ENCODE data around the gene RETREG3.
"Not testable (repeated sequence)": the region's sequence is repeated elsewhere in the genome, so short reads cannot be mapped to it uniquely, and the experiment has no call there.

RETREG3 gene

DNA sequence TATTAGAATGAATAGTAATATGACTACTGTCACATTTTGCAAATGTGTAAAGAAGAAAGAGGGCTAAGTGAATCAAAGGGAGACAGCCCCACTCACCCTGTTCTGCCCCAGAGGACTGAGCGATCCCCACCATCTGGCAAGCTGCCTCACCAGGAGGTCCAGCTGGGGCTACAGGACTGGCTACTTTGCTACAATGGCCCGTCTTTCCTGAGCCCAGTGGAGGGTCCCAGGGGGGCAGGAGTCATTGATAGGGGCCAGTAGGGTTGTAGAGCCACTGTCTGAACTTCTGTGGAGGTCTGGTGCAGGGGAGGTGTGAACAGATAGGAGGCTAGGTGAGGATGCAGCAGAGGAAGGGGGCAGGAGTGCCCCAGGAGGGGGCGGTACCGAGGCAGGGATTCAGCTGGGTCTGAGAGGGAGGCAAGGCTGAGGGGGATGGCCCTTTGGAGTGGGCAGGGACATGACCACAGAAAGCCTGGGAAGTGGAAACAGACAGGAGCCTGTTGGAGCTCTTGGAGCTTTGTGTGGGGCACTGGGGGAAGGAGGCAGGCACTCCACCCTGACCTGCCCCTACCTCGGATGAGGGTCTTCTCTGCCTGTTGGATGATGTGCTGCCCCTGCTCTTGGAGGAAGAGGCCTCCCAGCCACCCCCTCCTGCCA is 53.1 kb downstream of the RETREG3 start:
- in situ Hi-C loops (cut with HindIII; ENCODE audit: low sequenced_read_pairs), result not testable (repeated sequence)

DNA sequence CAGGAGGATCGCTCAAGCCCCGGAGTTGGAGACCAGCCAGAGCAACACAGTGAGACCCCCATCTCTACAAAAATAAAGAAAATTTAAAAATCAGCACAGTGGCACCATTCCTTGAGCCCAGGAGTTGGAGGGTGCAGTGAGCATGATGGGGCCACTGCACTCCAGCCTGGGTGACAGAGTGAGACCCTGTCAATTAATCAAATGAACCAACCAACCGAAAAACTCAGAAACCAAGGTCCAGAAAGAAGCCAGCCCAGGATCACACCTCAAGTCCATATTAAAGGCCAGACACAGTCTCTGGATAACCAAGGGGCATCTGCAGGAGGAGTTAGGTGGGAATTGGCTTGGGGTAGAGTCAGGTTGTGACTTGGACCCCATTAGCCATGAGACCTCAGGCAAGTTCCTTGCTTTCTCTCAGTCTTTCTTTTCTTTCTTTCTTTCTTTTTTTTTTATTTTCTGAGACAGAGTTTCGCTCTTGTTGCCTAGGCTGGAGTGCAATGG is 54.0 kb downstream of the RETREG3 start:
- in situ Hi-C loops (cut with HindIII; ENCODE audit: low sequenced_read_pairs), result no loop called here

DNA sequence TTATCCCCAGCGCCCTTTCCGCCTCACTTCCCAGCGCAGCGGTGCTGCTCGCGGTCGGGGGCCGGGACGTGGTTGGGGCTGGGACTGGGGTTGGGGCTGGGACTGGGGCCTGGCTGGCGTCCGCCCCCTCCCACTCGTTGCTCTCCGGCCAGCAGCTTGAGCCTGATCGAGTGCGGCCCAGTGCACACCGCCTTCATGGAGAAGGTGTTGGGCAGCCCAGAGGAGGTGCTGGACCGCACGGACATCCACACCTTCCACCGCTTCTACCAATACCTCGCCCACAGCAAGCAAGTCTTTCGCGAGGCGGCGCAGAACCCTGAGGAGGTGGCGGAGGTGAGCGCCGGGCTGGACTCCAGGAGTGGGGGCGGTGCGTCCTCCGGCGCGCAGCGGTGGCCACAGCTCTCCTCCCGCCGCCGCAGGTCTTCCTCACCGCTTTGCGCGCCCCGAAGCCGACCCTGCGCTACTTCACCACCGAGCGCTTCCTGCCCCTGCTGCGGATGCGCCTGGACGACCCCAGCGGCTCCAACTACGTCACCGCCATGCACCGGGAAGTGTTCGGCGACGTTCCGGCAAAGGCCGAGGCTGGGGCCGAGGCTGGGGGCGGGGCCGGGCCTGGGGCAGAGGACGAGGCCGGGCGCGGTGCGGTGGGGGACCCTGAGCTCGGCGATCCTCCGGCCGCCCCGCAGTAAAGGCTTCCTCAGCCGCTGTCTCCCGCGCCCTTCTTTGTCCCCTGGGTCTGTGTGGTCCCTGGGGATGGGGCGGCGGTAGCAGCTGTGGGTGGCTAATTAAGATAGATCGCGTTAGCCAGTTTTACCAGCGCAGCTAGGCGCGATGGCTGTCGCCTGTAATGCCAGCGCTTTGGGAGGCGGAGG is 54.7 kb downstream of the RETREG3 start:
- in situ Hi-C loops (cut with HindIII; ENCODE audit: low sequenced_read_pairs), result no loop called here

DNA sequence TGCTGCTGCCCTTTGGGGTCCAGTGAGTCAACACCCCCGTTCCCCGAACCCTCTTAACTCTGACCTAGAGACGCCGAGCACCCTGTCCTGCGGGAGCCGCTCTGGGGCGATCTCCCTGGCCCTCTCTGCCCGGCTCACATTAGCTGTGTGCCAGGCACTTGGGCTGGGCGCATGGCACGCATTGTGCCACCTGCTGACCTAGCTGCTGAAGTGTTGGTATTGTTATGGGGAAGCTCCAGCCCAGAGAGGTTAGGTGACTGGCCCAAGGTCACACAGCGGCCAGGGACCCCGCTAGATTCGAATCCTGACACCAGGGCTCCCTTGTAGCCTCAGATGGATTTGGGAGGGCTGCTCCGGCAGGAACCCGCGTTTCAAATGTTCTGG is 55.3 kb downstream of the RETREG3 start:
- in situ Hi-C loops (cut with HindIII; ENCODE audit: low sequenced_read_pairs), result no loop called here

DNA sequence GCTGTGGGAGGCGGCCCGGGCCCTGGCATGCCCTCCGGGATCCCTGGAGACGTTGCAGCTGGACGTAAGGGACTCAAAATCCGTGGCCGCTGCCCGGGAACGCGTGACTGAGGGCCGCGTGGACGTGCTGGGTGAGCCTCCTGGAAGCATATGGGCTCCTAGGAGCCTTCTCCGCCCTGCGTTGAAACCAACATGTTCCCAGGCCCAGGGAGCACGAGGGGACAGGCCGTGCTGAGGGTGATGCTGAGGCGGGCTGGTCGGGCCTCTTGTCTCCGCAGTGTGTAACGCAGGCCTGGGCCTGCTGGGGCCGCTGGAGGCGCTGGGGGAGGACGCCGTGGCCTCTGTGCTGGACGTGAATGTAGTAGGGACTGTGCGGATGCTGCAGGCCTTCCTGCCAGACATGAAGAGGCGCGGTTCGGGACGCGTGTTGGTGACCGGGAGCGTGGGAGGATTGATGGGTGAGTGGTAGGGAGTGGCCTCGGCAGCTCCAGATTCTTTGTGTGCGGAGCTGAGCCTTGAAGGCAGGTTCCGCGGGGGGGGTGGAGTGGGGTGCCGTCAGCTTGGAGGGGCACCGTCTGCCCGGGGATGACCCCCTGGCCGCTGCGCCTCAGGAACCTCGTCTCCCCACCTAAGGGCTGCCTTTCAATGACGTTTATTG is 55.9 kb downstream of the RETREG3 start:
- in situ Hi-C loops (cut with HindIII; ENCODE audit: low sequenced_read_pairs), result no loop called here

DNA sequence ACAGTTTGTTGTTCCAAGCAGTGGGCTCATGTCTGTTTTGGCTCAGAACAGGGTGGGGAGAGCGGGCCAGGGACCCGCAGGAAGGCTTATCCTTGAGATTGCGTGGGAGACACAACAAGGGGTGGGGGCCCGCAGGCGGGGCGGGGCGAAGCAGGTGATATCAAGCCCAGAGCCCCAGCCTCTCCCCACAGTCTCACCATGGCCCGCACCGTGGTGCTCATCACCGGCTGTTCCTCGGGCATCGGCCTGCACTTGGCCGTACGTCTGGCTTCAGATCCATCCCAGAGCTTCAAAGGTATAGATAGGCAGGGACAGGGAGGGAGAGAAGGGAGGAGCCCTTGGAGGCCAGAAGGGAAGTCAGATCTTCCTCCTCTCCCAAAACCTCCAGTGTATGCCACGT is 56.4 kb downstream of the RETREG3 start, which contains the start of gene HSD17B1:
TSS of gene HSD17B1 (plus strand) at position 188 of the 400 bp plus-strand sequence. CDS start at position 199, 11 bp downstream.
- in situ Hi-C loops (cut with HindIII; ENCODE audit: low sequenced_read_pairs), result not testable (repeated sequence)

DNA sequence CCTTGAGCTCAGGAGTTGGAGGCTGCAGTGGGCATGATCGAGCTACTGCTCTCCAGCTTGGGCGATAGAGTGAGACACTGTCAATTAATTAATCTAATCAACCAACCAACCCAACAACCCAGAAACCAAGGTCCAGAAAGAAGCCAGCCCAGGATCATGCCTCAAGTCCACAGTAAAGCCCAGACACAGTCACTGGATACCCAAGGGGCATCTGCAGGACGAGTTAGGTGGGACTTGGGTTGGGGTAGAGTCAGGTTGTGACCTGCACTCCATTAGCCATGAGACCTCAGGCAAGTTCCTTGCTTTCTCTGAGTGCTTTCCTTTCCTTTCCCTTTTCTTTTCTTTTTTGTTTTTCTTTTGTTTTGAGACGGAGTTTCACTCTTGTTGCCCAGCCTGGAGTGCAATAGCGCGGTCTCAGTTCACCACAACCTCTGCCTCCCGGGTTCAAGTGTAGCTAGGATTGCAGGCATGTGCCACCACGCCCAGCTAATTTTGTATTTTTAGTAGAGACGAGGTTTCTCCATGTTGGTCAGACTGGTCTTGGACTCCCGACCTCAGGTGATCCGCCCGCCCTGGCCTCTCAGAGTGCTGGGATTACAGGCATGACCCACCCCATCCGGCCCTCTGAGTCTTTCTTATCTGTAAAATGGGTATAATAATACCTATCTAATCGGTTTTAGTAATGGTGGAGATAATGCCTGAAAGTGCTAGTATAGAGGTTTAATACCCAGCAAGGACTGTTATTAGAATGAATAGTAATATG is 60.0 kb downstream of the RETREG3 start:
- in situ Hi-C loops (cut with HindIII; ENCODE audit: low sequenced_read_pairs), result no loop called here

DNA sequence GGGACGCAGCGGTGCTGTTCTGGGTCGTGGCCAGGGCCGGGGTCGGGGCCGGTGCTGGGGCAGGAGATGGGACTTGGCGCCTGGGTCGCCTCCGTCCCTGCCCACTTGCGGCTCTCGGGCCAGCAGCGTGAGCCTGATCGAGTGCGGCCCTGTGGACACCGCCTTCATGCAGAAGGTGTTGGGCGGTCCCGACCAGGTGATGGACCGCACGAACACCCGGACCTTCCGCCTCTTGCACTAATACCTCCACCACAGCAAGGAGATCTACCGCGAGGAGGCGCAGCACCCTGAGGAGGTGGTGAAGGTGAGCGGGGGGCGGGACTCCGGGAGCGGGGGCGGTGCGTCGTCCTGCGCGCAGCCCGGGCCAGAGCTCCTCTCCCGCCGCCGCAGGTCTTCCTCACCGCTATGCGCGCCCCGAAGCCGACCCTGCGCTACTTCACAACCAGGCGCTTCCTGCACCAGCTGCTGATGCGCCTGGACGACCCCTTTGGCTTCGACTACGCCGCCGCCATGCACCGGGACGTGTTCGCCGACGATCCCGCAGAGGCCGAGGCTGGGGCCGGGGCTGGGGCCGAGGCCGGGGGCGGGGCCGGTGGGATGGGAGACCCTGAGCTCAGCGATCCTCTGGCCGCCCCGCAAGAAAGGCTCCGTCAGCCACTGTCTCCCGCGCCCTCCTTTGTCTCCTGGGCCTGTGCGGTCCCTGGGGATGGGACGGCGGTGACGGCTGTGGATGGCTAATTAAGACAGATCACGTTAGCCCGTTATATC is 60.9 kb downstream of the RETREG3 start:
- in situ Hi-C loops (cut with HindIII; ENCODE audit: low sequenced_read_pairs), result no loop called here

DNA sequence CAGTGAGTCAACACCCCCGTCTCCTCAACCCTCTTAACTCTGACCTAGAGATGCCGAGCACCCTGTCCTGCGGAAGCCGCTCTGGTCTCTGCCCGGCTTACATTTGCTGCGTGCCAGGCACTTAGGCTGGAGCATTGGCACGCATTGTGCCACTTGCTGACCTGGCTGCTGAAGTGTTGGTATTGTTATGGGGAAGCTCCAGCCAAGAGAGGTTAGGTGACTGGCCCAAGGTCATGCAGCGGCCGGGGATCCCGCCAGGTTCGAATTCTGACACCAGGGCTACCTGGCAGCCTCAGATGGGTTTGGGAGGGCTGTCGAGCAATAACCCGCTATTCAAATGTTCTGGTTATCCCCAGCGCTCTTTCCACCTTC is 61.5 kb downstream of the RETREG3 start:
- in situ Hi-C loops (cut with HindIII; ENCODE audit: low sequenced_read_pairs), result no loop called here

DNA sequence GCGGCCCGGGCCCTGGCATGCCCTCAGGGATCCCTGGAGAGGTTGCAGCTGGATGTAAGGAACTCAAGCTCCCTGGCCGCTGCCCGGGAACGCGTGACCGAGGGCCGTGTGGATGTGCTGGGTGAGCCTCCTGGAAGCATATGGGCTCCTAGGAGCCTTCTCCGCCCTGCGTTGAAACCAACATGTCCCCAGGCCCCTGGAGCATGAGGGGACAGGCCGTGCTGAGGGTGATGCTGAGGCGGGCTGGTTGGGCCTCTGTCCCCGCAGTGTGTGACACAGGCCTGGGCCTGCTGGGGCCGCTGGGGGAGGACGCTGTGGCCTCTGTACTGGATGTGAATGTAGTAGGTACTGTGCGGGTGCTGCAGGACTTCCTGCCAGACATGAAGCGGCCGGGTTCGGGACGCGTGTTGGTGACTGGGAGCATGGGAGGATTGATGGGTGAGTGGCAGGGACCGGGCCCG is 62.1 kb downstream of the RETREG3 start:
- in situ Hi-C loops (cut with HindIII; ENCODE audit: low sequenced_read_pairs), result no loop called here

DNA sequence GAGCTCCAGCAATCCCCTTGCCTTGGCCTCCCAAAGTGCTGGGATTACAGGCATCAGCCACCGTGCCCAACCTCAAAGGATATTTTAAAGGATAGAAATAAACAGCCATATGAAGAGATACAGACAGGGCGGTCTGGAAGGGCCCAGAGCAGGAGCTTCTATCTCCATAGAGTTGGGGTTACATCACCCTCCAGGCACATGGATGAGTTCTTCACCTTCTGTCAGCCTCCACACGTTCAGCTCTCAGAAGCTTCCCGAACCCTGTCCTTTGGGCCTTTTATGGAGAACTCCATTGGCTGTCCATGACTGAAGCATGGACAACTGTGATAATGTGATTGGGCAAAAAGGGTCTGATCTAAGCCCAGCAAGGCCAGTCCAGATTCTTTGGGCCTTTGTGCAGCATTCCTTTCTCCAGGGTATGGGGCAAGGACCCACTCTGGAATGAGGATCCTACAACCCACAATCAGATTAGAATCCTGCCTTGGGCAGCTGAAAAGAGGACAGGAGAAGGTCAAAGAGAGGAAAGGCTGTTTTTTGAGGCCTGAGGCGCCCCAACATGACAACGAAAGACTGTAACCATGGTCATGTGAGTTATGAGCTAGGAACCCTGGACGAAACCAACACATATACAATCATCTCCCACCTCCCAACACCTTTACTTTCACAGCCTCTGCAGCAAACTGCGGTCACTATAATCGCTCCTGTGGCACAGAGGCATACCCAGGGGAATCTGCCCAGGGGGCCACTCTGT is 63.2 kb downstream of the RETREG3 start:
- in situ Hi-C loops (cut with HindIII; ENCODE audit: low sequenced_read_pairs), result not testable (repeated sequence)

DNA sequence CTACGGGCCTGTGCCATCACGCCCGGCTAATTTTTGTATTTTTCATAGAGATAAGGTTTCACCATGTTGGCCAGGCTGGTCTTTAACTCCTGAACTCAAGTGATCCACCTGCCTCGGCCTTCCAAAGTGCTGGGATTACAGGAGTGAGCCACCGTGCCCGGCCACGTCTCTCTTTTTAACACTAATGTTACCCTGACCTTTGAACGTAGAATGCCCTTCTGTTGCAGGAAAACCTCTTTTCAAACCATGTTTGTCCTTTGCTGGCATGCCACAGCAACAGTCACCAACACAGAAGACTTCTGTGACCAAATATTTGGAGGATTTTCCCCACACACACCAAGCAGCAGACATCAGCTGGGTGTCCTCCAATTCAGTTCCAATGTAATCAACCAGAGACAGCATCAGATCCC is 64.3 kb downstream of the RETREG3 start:
- in situ Hi-C loops (cut with HindIII; ENCODE audit: low sequenced_read_pairs), result no loop called here

DNA sequence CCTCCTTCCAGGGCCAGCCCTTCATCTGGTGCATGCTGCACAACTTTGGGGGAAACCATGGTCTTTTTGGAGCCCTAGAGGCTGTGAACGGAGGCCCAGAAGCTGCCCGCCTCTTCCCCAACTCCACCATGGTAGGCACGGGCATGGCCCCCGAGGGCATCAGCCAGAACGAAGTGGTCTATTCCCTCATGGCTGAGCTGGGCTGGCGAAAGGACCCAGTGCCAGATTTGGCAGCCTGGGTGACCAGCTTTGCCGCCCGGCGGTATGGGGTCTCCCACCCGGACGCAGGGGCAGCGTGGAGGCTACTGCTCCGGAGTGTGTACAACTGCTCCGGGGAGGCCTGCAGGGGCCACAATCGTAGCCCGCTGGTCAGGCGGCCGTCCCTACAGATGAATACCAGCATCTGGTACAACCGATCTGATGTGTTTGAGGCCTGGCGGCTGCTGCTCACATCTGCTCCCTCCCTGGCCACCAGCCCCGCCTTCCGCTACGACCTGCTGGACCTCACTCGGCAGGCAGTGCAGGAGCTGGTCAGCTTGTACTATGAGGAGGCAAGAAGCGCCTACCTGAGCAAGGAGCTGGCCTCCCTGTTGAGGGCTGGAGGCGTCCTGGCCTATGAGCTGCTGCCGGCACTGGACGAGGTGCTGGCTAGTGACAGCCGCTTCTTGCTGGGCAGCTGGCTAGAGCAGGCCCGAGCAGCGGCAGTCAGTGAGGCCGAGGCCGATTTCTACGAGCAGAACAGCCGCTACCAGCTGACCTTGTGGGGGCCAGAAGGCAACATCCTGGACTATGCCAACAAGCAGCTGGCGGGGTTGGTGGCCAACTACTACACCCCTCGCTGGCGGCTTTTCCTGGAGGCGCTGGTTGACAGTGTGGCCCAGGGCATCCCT is 65.7 kb downstream of the RETREG3 start:
- in situ Hi-C loops (cut with HindIII; ENCODE audit: low sequenced_read_pairs), result no loop called here

DNA sequence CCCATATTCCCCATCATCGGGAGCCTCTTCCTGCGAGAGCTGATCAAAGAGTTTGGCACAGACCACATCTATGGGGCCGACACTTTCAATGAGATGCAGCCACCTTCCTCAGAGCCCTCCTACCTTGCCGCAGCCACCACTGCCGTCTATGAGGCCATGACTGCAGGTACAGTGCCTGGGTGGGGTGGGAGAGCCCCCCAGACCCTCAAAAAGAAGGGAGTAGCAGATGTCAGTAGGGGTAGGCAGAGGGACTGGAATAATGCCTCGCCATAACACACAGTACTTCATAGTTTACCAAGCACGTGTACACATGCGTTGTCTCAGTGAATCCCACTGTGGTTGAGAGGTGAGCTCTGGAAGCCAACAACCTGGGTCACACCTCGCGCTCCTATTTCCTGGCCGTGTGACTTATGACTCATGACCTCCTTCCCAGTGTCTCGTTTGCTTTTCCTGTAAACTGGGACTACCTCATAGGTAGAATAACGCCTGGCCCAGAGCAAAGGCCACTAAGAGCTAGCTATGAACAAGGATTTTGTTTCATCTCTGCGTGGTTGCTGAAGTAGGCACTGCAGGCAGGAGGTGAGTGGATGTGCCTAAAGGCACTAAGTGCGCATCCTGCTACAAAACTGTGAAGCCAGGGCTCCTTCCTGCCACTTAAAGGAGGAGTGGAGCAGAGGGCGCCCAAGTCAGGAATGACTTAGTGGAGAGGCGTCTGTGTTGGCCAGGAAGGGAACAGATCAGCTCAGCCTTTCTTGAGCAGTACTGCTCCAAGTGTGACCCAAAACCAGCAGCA is 67.9 kb downstream of the RETREG3 start:
- in situ Hi-C loops (cut with HindIII; ENCODE audit: low sequenced_read_pairs), result no loop called here

DNA sequence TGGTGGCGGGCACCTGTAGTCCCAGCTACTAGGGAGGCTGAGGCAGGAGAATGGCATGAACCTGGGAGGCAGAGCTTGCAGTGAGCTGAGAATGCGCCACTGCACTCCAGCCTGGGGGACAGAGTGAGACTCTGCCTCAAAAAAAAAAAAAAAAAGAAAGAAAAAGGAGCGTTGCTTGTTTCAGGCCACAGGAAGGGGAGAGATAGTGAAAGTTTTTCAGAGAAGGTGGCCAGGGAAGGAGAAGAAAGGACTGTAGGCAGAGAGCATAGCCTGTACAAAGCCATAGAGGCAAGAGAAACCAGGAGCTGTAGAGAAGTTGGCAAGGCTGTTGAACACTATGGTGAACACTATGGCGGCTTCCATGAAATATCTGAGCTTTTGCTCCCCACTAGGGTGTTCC is 68.6 kb downstream of the RETREG3 start:
- in situ Hi-C loops (cut with HindIII; ENCODE audit: low sequenced_read_pairs), result not testable (repeated sequence)

DNA sequence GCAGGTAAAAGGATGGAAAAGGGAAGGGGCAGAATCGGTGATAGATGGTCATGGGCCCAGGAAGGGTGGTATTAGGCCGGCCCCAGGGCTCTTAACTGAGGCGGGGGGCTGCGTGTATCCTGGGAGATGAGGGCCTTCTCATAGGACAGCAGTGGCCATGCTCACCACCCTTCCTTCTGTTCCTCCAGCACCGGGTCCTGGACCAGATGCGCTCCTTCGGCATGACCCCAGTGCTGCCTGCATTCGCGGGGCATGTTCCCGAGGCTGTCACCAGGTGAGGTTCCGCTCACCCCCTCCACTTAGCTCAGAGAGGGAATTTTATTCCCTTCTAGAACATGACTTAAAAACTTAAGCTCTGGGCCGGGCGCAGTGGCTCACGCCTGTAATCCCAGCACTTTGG is 70.7 kb downstream of the RETREG3 start:
- in situ Hi-C loops (cut with HindIII; ENCODE audit: low sequenced_read_pairs), result no loop called here

DNA sequence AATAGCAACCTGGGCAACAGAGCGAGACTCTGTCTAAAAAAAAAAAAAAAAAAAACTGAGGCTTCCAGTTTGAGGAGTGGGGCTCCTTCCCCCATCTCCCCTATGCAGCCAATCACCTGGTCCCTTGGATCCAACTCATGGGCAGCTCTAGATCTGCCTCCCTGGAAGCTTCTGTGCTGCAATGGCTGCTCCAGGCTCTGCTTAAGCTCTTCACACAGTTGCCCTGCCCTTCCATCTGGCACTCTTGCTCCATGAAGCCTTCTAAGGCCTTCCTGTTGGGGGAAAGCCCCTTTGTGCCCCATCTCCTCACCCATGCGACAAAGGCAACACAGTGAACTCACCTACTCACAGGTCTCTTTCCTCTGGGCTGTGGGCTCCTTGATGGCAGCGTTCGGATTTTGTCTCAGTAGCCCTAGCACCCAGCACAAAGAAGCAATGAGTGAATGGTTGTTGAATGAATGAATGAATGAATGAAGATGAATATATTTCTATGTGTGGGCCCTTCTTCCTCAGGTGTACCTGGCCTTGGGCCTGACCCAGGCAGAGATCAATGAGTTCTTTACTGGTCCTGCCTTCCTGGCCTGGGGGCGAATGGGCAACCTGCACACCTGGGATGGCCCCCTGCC is 71.2 kb downstream of the RETREG3 start:
- in situ Hi-C loops (cut with HindIII; ENCODE audit: low sequenced_read_pairs), result no loop called here
